Gastroesophageal sphincter (tissue), 3 donors: ENCODE results near the gene STEAP4.

Source experiments
- CTCF ChIP-seq, 4 experiments: fragments of 200-600 bp in 2 of 4; fragments of 450-650 bp in 2 of 4; sonication (generic) in 1 of 4; IDR thresholded peaks; one replicate each; pipeline ENCODE4 v1.5.1; 2017 to 2019; ENCODE audit warnings: antibody characterized with exemption in 4 of 4, mild to moderate bottlenecking in 2 of 4, moderate library complexity in 2 of 4
- POLR2A ChIP-seq, 2 donors: fragments of 450-650 bp; IDR thresholded peaks; one replicate each; pipeline ENCODE4 v1.6.1; 2017; ENCODE audit warnings: antibody characterized with exemption in 2 of 2, mild to moderate bottlenecking in 2 of 2, moderate library complexity in 1 of 2
- POLR2AphosphoS5 ChIP-seq: sonication (generic); formaldehyde crosslinking; IDR thresholded peaks from one replicate; pipeline ENCODE4 v1.6.1; 2017; ENCODE audit warnings: antibody characterized with exemption

DNA sequence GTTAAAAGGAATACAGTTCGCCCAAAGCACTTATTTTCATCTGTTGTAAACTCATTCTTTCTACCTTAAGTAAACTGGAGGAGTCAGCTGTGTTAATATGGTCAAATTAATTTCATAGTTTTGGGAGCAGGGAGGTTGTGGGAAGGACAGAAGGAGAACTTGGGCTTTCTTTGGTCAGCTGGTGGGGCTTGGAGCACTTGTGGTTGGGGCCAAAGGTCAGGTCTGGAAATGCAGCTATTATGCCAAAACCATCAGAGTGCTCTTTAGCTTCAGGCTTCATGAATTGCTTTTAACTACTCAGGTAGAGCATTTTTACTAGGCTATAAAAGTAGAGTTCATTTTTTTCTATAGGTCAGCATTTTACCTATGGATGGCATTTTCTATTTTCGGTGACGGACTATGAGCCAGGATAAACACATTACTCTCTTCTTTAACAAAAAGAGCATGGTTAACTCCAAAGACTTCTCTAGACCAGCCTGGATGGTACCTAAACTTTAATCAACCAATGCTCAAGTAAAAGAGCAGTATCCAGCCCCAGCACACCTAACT is 30.0 kb downstream of the STEAP4 start:
- TF ChIP-seq CTCF (IDR thresholded peaks at IDR 0.05) (no peak), POLR2A (IDR thresholded peaks at IDR 0.05) (no peak), POLR2AphosphoS5 (no peak)
